Panc1 (cell line): ENCODE measurements around the gene GRIK1. TPM values are rescaled to one million over a fixed set of nuclear protein-coding genes. Genes with fewer than 3 reads are reported as not detected.

Experiments
- ATAC-seq: fragments of 200-7000 bp; cut with Tn5 transposase; 2 replicates; pipeline ENCODE4 v1.9.1; 2020; ENCODE audit warnings: mild to moderate bottlenecking, moderate library complexity
- BruUV-seq: library from RNA; stranded (reverse); fragments of 400-500 nt; replicated peaks from 2 replicates; lab custom pipeline; 2021; lab: Mats Ljungman, UMichigan
- CTCF ChIA-PET: fragments of 300-600 bp; sonication (Branson Sonifier 250); formaldehyde crosslinking; loops from one replicate; lab custom pipeline; 2022; ENCODE audit warnings: antibody characterized with exemption; lab: Charles Lee
- POLR2A ChIA-PET: fragments of 300-600 bp; sonication (Branson Sonifier 250); formaldehyde crosslinking; loops from one replicate; lab custom pipeline; 2022; ENCODE audit warnings: antibody characterized with exemption; lab: Charles Lee
- DNase-seq: peaks from one replicate; pipeline ENCODE4 v3.0.0-alpha.2; 2010; ENCODE audit warnings: low read depth, low spot score
- H3K27ac ChIP-seq: 2 replicates; pipeline ENCODE4 v1.5.1; 2011; ENCODE audit warnings: mild to moderate bottlenecking, low read length, inconsistent platforms
- H3K27me3 ChIP-seq: fragments of 200-500 bp; sonication (Bioruptor generic); 2 replicates; pipeline ENCODE4 v1.6.0; 2014; ENCODE audit warnings: low read length, inconsistent platforms; ENCODE audit not compliant: control insufficient read depth, insufficient read depth
- H3K36me3 ChIP-seq: fragments of 200-500 bp; sonication (Bioruptor generic); 2 replicates; pipeline ENCODE4 v1.5.1; 2014; ENCODE audit warnings: inconsistent platforms, mild to moderate bottlenecking, low read length, moderate library complexity; ENCODE audit not compliant: control insufficient read depth, insufficient read depth
- H3K4me1 ChIP-seq: 2 replicates; pipeline ENCODE4 v1.5.1; 2011; ENCODE audit warnings: inconsistent platforms, mild to moderate bottlenecking, low read length, moderate library complexity; ENCODE audit not compliant: control insufficient read depth, insufficient read depth
- H3K4me3 ChIP-seq, 2 experiments: 2 replicates each; pipeline ENCODE4 v1.5.1; 2011 to 2012; ENCODE audit warnings: low read depth in 2 of 2, low read length in 2 of 2, mild to moderate bottlenecking in 2 of 2, inconsistent platforms in 1 of 2, moderate library complexity in 1 of 2
- H3K9me3 ChIP-seq: fragments of 200-500 bp; sonication (Bioruptor generic); 2 replicates; pipeline ENCODE4 v1.5.1; 2014; ENCODE audit warnings: low read depth, mild to moderate bottlenecking, inconsistent platforms, low read length, moderate library complexity; ENCODE audit not compliant: control insufficient read depth, insufficient read depth
- POLR2AphosphoS5 ChIP-seq: IDR thresholded peaks from 2 replicates; pipeline ENCODE4 v1.6.1; 2012; ENCODE audit warnings: mild to moderate bottlenecking, low read depth, low read length, moderate library complexity
- SIN3A ChIP-seq: IDR thresholded peaks from 2 replicates; pipeline ENCODE4 v1.6.1; 2012; ENCODE audit warnings: low read depth, mild to moderate bottlenecking, low read length, moderate library complexity, borderline replicate concordance; ENCODE audit not compliant: insufficient read depth
- TCF7L2 ChIP-seq: IDR thresholded peaks from 2 replicates; pipeline ENCODE4 v1.6.1; 2011; ENCODE audit warnings: mild to moderate bottlenecking, low read depth, low read length, inconsistent platforms
- in situ Hi-C: cut with HindIII; loops from 2 replicates; pipeline ENCODE4 v1.10.0; 2016; ENCODE audit warnings: low sequenced_read_pairs, low pct_unique_long_range_greater_than_20kb
- intact Hi-C: fragments of 100-400 bp; cut with micrococcal nuclease; formaldehyde crosslinking; loops from one replicate; pipeline ENCODE4 v1.10.0; 2022; ENCODE audit not compliant: unreplicated experiment
- total RNA-seq: library from RNA; stranded (reverse); gene quantifications from one replicate; pipeline ENCODE4 v1.2.1, GENCODE V29; 2021; ENCODE audit not compliant: unreplicated experiment
- TF ChIP-seq, protein P1 (sequence below), 2 experiments: IDR thresholded peaks; 2 replicates each; pipeline ENCODE4 v1.6.1; 2011 to 2012; ENCODE audit warnings: low read depth in 2 of 2, control low read depth in 1 of 2, low read length in 1 of 2, mild to moderate bottlenecking in 1 of 2, moderate library complexity in 1 of 2; ENCODE audit not compliant: insufficient read depth in 1 of 2
- TF ChIP-seq, protein P2 (sequence below): fragments of 450-650 bp; IDR thresholded peaks from 2 replicates; pipeline ENCODE4 v1.5.1; 2017; ENCODE audit warnings: mild to moderate bottlenecking

GRIK1 gene
- total RNA-seq, 1 experiment from 2014 or later = not detected

- Histone ChIP-seq H3K4me1 (no peaks in the 10 kb centered on the region), H3K36me3 (no peaks in the 10 kb centered on the region), H3K4me3 (no peak overlapping the region), H3K27ac (no peak overlapping the region), H3K9me3 (no peaks in the 10 kb centered on the region), H3K27me3 (no peaks in the 10 kb centered on the region)
- in situ Hi-C loops (no loop called here), intact Hi-C loops (no loop called here)
- POLR2A ChIA-PET = no interaction called here
- CTCF ChIA-PET = no interaction called here
- no peak for DNase-seq
- TF ChIP-seq SIN3A (no peak), TCF7L2 (no peak), POLR2AphosphoS5 (no peak)
- TF ChIP-seq, protein P1, sequence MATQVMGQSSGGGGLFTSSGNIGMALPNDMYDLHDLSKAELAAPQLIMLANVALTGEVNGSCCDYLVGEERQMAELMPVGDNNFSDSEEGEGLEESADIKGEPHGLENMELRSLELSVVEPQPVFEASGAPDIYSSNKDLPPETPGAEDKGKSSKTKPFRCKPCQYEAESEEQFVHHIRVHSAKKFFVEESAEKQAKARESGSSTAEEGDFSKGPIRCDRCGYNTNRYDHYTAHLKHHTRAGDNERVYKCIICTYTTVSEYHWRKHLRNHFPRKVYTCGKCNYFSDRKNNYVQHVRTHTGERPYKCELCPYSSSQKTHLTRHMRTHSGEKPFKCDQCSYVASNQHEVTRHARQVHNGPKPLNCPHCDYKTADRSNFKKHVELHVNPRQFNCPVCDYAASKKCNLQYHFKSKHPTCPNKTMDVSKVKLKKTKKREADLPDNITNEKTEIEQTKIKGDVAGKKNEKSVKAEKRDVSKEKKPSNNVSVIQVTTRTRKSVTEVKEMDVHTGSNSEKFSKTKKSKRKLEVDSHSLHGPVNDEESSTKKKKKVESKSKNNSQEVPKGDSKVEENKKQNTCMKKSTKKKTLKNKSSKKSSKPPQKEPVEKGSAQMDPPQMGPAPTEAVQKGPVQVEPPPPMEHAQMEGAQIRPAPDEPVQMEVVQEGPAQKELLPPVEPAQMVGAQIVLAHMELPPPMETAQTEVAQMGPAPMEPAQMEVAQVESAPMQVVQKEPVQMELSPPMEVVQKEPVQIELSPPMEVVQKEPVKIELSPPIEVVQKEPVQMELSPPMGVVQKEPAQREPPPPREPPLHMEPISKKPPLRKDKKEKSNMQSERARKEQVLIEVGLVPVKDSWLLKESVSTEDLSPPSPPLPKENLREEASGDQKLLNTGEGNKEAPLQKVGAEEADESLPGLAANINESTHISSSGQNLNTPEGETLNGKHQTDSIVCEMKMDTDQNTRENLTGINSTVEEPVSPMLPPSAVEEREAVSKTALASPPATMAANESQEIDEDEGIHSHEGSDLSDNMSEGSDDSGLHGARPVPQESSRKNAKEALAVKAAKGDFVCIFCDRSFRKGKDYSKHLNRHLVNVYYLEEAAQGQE (IDR thresholded peaks at IDR 0.05; ENCODE audit: insufficient read depth in 1 of 2, low read depth in 2 of 2, low read length in 1 of 2) = no peak
- TF ChIP-seq, protein P2, sequence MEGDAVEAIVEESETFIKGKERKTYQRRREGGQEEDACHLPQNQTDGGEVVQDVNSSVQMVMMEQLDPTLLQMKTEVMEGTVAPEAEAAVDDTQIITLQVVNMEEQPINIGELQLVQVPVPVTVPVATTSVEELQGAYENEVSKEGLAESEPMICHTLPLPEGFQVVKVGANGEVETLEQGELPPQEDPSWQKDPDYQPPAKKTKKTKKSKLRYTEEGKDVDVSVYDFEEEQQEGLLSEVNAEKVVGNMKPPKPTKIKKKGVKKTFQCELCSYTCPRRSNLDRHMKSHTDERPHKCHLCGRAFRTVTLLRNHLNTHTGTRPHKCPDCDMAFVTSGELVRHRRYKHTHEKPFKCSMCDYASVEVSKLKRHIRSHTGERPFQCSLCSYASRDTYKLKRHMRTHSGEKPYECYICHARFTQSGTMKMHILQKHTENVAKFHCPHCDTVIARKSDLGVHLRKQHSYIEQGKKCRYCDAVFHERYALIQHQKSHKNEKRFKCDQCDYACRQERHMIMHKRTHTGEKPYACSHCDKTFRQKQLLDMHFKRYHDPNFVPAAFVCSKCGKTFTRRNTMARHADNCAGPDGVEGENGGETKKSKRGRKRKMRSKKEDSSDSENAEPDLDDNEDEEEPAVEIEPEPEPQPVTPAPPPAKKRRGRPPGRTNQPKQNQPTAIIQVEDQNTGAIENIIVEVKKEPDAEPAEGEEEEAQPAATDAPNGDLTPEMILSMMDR = no peak
- no TSS peak for BruUV-seq
- no peak for ATAC-seq
These were observed 419.6 kb downstream of the GRIK1 start for GRCh38 chr21:29520171-29520570.

DNA sequence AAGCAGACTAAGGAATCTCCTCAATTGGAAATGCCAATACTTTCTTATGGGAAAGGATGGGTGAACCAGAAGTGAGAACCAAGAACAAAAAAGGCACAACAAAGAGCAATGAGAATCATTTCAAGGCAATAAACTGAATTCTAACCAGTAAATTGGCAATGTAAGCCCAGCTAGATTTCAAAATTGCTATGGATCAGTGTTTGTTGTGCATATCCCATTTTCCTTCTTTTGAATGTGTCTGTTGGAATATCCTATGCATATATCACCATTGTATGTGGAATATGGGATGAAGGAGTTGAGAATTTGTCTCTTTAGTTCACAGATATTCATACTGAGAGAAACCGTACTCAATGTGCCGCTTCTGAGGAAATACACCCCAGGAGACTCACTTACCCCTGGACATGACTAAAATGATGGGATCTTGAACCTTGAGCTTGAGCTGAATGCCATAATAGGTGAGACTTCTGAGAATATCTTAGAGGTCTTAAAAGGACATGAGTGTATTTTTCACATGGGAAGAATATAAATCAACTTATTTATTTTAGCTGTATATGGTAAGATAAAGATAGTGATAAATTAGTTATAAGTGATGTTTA lies 425.0 kb downstream of the GRIK1 start:
- POLR2A ChIA-PET = no interaction called here
- Histone ChIP-seq H3K4me3 (no peak overlapping the region), H3K36me3 (no peaks in the 10 kb centered on the region), H3K9me3 (no peaks in the 10 kb centered on the region), H3K27ac (no peak overlapping the region), H3K4me1 (no peaks in the 10 kb centered on the region), H3K27me3 (no peaks in the 10 kb centered on the region)
- no TSS peak for BruUV-seq
- intact Hi-C loops = no loop called here
- TF ChIP-seq, protein P2 = no peak
- TF ChIP-seq TCF7L2 = no peak
- no peak for TF ChIP-seq POLR2AphosphoS5
- no peak for DNase-seq
- CTCF ChIA-PET = no interaction called here
- no peak for ATAC-seq
- in situ Hi-C loops = no loop called here
